K562 (cell line): ENCODE data around the gene COL5A1.

Experiments used
- CTCF ChIP-seq, 3 experiments: IDR thresholded peaks in 2 of 3; conservative IDR thresholded peaks in 1 of 3; 2 replicates each; pipeline ENCODE4 v1.5.1; 2011 to 2012; ENCODE audit warnings: low read length in 3 of 3, mild to moderate bottlenecking in 3 of 3, control low read depth in 2 of 3, improper control_type of control experiment in 1 of 3, inconsistent platforms in 1 of 3, low read depth in 1 of 3, mixed read lengths in 1 of 3, moderate library complexity in 1 of 3; ENCODE audit not compliant: insufficient read depth in 2 of 3
- POLR2AphosphoS5 ChIP-seq: IDR thresholded peaks from 2 replicates; pipeline ENCODE4 v1.6.1; 2011; ENCODE audit warnings: mild to moderate bottlenecking, low read depth, low read length, moderate library complexity; ENCODE audit not compliant: control insufficient read depth, insufficient read depth

GRCh38 chr9:134825025-134825424, 183.4 kb downstream of the COL5A1 start:
- no peak for TF ChIP-seq CTCF (IDR thresholded peaks at IDR 0.05 in 2 of 3, conservative IDR thresholded peaks at IDR 0.05 in 1 of 3; ENCODE audit: insufficient read depth in 2 of 3, low read depth in 1 of 3, low read length in 3 of 3)
- no peak for TF ChIP-seq POLR2AphosphoS5
